Measurements from ENCODE around the gene GPD2.

GRCh38 chr2:156455361-156455975 is 19.3 kb downstream of the GPD2 start:
- TF ChIP-seq POLR2A (IDR thresholded peaks at IDR 0.05) = no peak
- no peak for TF ChIP-seq CTCF (IDR thresholded peaks at IDR 0.05)

Data from heart left ventricle (tissue), 13 donors.